SH-SY5Y (cell line): ENCODE data around the gene CWC15.

Source experiments
- GATA2 ChIP-seq: IDR thresholded peaks from 2 replicates; pipeline ENCODE4 v1.6.1; 2011; ENCODE audit warnings: mild to moderate bottlenecking, low read depth, low read length
- GATA3 ChIP-seq: IDR thresholded peaks from 2 replicates; pipeline ENCODE4 v1.6.1; 2011; ENCODE audit warnings: low read depth, mild to moderate bottlenecking, low read length, moderate library complexity

GRCh38 chr11:94925422-94926270 lies 47.7 kb downstream of the CWC15 start:
- TF ChIP-seq GATA3 (no peak), GATA2 (no peak)
